GM19455 (cell line): ENCODE measurements around the gene ASTN2.

Experiments used
- ATAC-seq: cut with Tn5 transposase; IDR thresholded peaks from one replicate; pipeline ENCODE4 v1.9.1; 2021; ENCODE audit not compliant: unreplicated experiment

ASTN2 gene

GRCh38 chr9:116599342-116599884, 815.4 kb downstream of the ASTN2 start:
- no peak for ATAC-seq

- ATAC-seq: no peak
Measured at GRCh38 chr9:116596646-116597045, 818.2 kb downstream of the ASTN2 start.

GRCh38 chr9:116594547-116594946, 820.3 kb downstream of the ASTN2 start:
- ATAC-seq: no peak

- no peak for ATAC-seq
Measured at GRCh38 chr9:116592970-116593369, 821.9 kb downstream of the ASTN2 start.

- ATAC-seq: no peak
Measured at GRCh38 chr9:116589392-116590354, 825.2 kb downstream of the ASTN2 start.

GRCh38 chr9:116587919-116588318, 826.9 kb downstream of the ASTN2 start:
- no peak for ATAC-seq

GRCh38 chr9:116585896-116586295, 829.0 kb downstream of the ASTN2 start:
- ATAC-seq: no peak

- no peak for ATAC-seq
Measured at GRCh38 chr9:116585204-116585603, 829.7 kb downstream of the ASTN2 start.

GRCh38 chr9:116580853-116581252, 834.0 kb downstream of the ASTN2 start:
- no peak for ATAC-seq

- no peak for ATAC-seq
Measured at GRCh38 chr9:116576386-116576785, 838.5 kb downstream of the ASTN2 start.

- no peak for ATAC-seq
Measured at GRCh38 chr9:116574027-116574679, 840.7 kb downstream of the ASTN2 start.

GRCh38 chr9:116572095-116572748, 842.6 kb downstream of the ASTN2 start:
- ATAC-seq: peak; percentile 78

GRCh38 chr9:116569111-116569510, 845.7 kb downstream of the ASTN2 start:
- ATAC-seq: no peak

- ATAC-seq: no peak
Measured at GRCh38 chr9:116566677-116567488, 848.0 kb downstream of the ASTN2 start.

- ATAC-seq: no peak
Measured at GRCh38 chr9:116565986-116566385, 848.9 kb downstream of the ASTN2 start.

GRCh38 chr9:116564266-116564793, 850.5 kb downstream of the ASTN2 start:
- ATAC-seq: no peak

- no peak for ATAC-seq
Measured at GRCh38 chr9:116558818-116559540, 855.9 kb downstream of the ASTN2 start.

- ATAC-seq: no peak
Measured at GRCh38 chr9:116558035-116558434, 856.8 kb downstream of the ASTN2 start.

- no peak for ATAC-seq
Measured at GRCh38 chr9:116555556-116556155, 859.2 kb downstream of the ASTN2 start.
